SU-DHL-6 (cell line): ENCODE results near the gene MTMR12.
"Not testable (repeated sequence)": the region's sequence is repeated elsewhere in the genome, so short reads cannot be mapped to it uniquely, and the experiment has no call there.

ENCODE experiments used
- H2AFZ ChIP-seq: fragments of 200-600 bp; sonication (generic); 2 replicates; pipeline ENCODE4 v1.6.1; 2014; ENCODE audit warnings: low read depth, mild to moderate bottlenecking, moderate library complexity, mixed read lengths, antibody characterized with exemption, low read length; ENCODE audit not compliant: severe bottlenecking
- H3F3A ChIP-seq: fragments of 200-600 bp; shearing (Covaris generic); 2 replicates; pipeline ENCODE4 v1.6.0; 2016; ENCODE audit warnings: antibody characterized with exemption, mild to moderate bottlenecking; ENCODE audit not compliant: insufficient read depth
- H3K27ac ChIP-seq: fragments of 200-600 bp; sonication (generic); 2 replicates; pipeline ENCODE4 v1.5.1; 2016; ENCODE audit warnings: low read depth, mild to moderate bottlenecking, low read length, moderate library complexity, mixed read lengths
- H3K27me3 ChIP-seq: fragments of 200-600 bp; sonication (generic), shearing (Covaris generic); 2 replicates; pipeline ENCODE4 v1.6.0; 2014; ENCODE audit warnings: mild to moderate bottlenecking, low read length
- H3K36me3 ChIP-seq: fragments of 200-600 bp; sonication (generic); 2 replicates; pipeline ENCODE4 v1.6.1; 2014; ENCODE audit warnings: mild to moderate bottlenecking, low read length, mixed read lengths
- H3K4me2 ChIP-seq: fragments of 300-600, 200-600 bp; shearing (Covaris generic), sonication (generic); 2 replicates; pipeline ENCODE4 v1.6.0; 2014; ENCODE audit warnings: low read length, low read depth, mild to moderate bottlenecking; ENCODE audit not compliant: poor library complexity, severe bottlenecking
- H3K4me3 ChIP-seq: fragments of 200-600 bp; sonication (generic); 2 replicates; pipeline ENCODE4 v1.5.1; 2014; ENCODE audit warnings: antibody characterized with exemption, low read length, mild to moderate bottlenecking, mixed read lengths; ENCODE audit not compliant: insufficient read depth, poor library complexity, severe bottlenecking
- H3K79me2 ChIP-seq: fragments of 200-600 bp; sonication (generic); 2 replicates; pipeline ENCODE4 v1.6.1; 2014; ENCODE audit warnings: mild to moderate bottlenecking, low read length, moderate library complexity; ENCODE audit not compliant: insufficient read depth
- H3K9ac ChIP-seq: fragments of 200-600 bp; sonication (generic); 2 replicates; pipeline ENCODE4 v1.7.0; 2014; ENCODE audit warnings: mild to moderate bottlenecking, low read length
- H3K9me2 ChIP-seq: fragments of 200-600 bp; sonication (generic); replicated peaks from 2 replicates; pipeline ENCODE4 v1.6.1; 2014; ENCODE audit warnings: low read length; ENCODE audit not compliant: insufficient read depth
- H3K9me3 ChIP-seq: fragments of 200-600 bp; sonication (generic); 2 replicates; pipeline ENCODE4 v1.6.1; 2014; ENCODE audit warnings: low read length, mixed read lengths; ENCODE audit not compliant: insufficient read depth
- H4K20me1 ChIP-seq: fragments of 200-600 bp; sonication (generic); 2 replicates; pipeline ENCODE4 v1.6.1; 2014; ENCODE audit warnings: low read depth, mild to moderate bottlenecking, antibody characterized with exemption, low read length, moderate library complexity, mixed read lengths
- EZH2phosphoT487 ChIP-seq: fragments of 200-600 bp; sonication (generic), shearing (Covaris generic); conservative IDR thresholded peaks from 2 replicates; pipeline ENCODE4 v1.6.1; 2018; ENCODE audit warnings: mild to moderate bottlenecking, antibody characterized with exemption, low read length, moderate library complexity, mixed read lengths
- TF ChIP-seq, protein P1 (sequence below): fragments of 200-600 bp; sonication (generic); IDR thresholded peaks from one replicate; pipeline ENCODE4 v1.5.1; 2017; ENCODE audit warnings: antibody characterized with exemption, mild to moderate bottlenecking, low read length, moderate library complexity; ENCODE audit not compliant: insufficient read depth, poor library complexity, severe bottlenecking

The MTMR12 gene

GRCh38 chr5:32210151-32210550 lies 102.6 kb downstream of the MTMR12 start:
- H3K27ac ChIP-seq, result no peak overlapping the region
- no peak overlapping the region for H3K9ac ChIP-seq
- no peak overlapping the region for H3K4me3 ChIP-seq
- H3K4me2 ChIP-seq, result no peak overlapping the region
- no peaks in the 10 kb centered on the region for H3K79me2 ChIP-seq
- H3K27me3 ChIP-seq, result no peaks in the 10 kb centered on the region
- no peaks in the 10 kb centered on the region for H3K9me2 ChIP-seq
- no peaks in the 10 kb centered on the region for H4K20me1 ChIP-seq
- H3K36me3 ChIP-seq, result no peaks in the 10 kb centered on the region
- TF ChIP-seq, protein P1, sequence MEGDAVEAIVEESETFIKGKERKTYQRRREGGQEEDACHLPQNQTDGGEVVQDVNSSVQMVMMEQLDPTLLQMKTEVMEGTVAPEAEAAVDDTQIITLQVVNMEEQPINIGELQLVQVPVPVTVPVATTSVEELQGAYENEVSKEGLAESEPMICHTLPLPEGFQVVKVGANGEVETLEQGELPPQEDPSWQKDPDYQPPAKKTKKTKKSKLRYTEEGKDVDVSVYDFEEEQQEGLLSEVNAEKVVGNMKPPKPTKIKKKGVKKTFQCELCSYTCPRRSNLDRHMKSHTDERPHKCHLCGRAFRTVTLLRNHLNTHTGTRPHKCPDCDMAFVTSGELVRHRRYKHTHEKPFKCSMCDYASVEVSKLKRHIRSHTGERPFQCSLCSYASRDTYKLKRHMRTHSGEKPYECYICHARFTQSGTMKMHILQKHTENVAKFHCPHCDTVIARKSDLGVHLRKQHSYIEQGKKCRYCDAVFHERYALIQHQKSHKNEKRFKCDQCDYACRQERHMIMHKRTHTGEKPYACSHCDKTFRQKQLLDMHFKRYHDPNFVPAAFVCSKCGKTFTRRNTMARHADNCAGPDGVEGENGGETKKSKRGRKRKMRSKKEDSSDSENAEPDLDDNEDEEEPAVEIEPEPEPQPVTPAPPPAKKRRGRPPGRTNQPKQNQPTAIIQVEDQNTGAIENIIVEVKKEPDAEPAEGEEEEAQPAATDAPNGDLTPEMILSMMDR, result no peak
- no peak for TF ChIP-seq EZH2phosphoT487
- H3K9me3 ChIP-seq, result no peaks in the 10 kb centered on the region
- H3F3A ChIP-seq, result no peaks in the 10 kb centered on the region
- H2AFZ ChIP-seq, result no peak overlapping the region

- not testable (repeated sequence) for H3K9me3 ChIP-seq, H4K20me1 ChIP-seq, H3K9ac ChIP-seq, H3K27me3 ChIP-seq, H3F3A ChIP-seq, H3K27ac ChIP-seq, H3K4me3 ChIP-seq, H3K79me2 ChIP-seq, H3K4me2 ChIP-seq, H3K9me2 ChIP-seq, H3K36me3 ChIP-seq, H2AFZ ChIP-seq
Observed at GRCh38 chr5:32208837-32209236, 103.9 kb downstream of the MTMR12 start.

GRCh38 chr5:32207355-32207634 lies 105.4 kb downstream of the MTMR12 start:
- H3K4me2 ChIP-seq, result no peak overlapping the region

GRCh38 chr5:32206509-32207354 lies 106.0 kb downstream of the MTMR12 start:
- Histone ChIP-seq H3F3A (no peaks in the 10 kb centered on the region), H2AFZ (no peak overlapping the region), H3K27ac (no peak overlapping the region), H3K4me2 (no peak overlapping the region), H3K9me2 (no peaks in the 10 kb centered on the region), H3K4me3 (no peak overlapping the region), H3K36me3 (no peaks in the 10 kb centered on the region), H3K9ac (no peak overlapping the region), H3K27me3 (no peaks in the 10 kb centered on the region), H4K20me1 (no peaks in the 10 kb centered on the region), H3K9me3 (no peaks in the 10 kb centered on the region), H3K79me2 (no peaks in the 10 kb centered on the region)
- TF ChIP-seq, protein P1, result no peak
- no peak for TF ChIP-seq EZH2phosphoT487

More at GRCh38 chr5:32207355-32207634, 105.4 kb downstream of the MTMR12 start:
- Histone ChIP-seq H3K9me3 (no peaks in the 10 kb centered on the region), H3K79me2 (no peaks in the 10 kb centered on the region), H3K4me3 (no peak overlapping the region), H2AFZ (no peak overlapping the region), H3K27me3 (no peaks in the 10 kb centered on the region), H4K20me1 (no peaks in the 10 kb centered on the region), H3K36me3 (no peaks in the 10 kb centered on the region), H3K27ac (no peak overlapping the region), H3K9ac (no peak overlapping the region), H3K9me2 (no peaks in the 10 kb centered on the region), H3F3A (no peaks in the 10 kb centered on the region)
- TF ChIP-seq EZH2phosphoT487, result no peak
- TF ChIP-seq, protein P1, result no peak
